Suprapubic skin (tissue), 4 donors: ENCODE measurements around the gene LEKR1.

Source experiments
- POLR2A ChIP-seq, 2 donors: fragments of 450-650 bp; IDR thresholded peaks; one replicate each; pipeline ENCODE4 v1.6.1; 2017; ENCODE audit warnings: antibody characterized with exemption in 2 of 2, mild to moderate bottlenecking in 2 of 2, moderate library complexity in 2 of 2
- POLR2AphosphoS5 ChIP-seq, 3 donors: sonication (generic); formaldehyde crosslinking; IDR thresholded peaks; one replicate each; pipeline ENCODE4 v1.6.1; 2017; ENCODE audit warnings: antibody characterized with exemption in 3 of 3
- TF ChIP-seq, protein P1 (sequence below), 2 donors: fragments of 200-600 bp in 1 of 2; fragments of 450-650 bp in 1 of 2; sonication (generic) in 1 of 2; IDR thresholded peaks; one replicate each; pipeline ENCODE4 v1.5.1; 2016 to 2019; ENCODE audit warnings: antibody characterized with exemption in 2 of 2, mild to moderate bottlenecking in 1 of 2, moderate library complexity in 1 of 2

DNA sequence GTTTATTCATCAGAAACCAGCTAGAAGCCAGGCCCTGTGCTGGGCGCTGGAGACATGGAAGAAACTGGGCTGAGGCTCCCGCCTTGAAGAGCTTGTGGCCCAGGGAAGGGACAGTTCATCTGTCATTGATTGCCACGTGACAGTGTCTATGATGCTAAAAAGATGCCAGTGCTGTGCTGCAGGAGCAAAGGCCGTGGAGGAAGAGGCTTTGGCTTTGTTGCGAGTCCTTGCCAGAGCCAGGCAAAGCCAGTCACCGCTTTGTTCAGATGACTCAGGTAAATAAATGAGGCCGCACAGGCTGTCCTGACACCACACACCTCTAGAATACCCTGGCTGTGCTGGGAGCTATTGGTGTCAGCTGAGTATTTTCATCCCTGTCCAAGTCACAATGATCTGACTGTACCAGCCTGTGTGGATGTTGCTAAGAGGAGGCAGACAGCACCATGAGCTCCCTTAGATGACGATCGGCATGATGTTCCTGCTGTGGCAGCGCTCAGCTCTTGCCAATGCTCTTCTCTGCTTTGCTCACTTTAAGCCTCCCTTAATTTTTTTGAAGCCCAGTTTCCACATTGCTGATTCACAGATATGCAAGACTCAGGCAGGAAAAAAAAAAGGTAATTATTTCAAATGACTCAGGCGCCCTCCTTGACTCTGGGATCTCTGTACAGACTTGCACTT, 256.3 kb downstream of the LEKR1 start:
- TF ChIP-seq POLR2A (IDR thresholded peaks at IDR 0.05) (no peak), POLR2AphosphoS5 (IDR thresholded peaks at IDR 0.05) (no peak)
- TF ChIP-seq, protein P1, sequence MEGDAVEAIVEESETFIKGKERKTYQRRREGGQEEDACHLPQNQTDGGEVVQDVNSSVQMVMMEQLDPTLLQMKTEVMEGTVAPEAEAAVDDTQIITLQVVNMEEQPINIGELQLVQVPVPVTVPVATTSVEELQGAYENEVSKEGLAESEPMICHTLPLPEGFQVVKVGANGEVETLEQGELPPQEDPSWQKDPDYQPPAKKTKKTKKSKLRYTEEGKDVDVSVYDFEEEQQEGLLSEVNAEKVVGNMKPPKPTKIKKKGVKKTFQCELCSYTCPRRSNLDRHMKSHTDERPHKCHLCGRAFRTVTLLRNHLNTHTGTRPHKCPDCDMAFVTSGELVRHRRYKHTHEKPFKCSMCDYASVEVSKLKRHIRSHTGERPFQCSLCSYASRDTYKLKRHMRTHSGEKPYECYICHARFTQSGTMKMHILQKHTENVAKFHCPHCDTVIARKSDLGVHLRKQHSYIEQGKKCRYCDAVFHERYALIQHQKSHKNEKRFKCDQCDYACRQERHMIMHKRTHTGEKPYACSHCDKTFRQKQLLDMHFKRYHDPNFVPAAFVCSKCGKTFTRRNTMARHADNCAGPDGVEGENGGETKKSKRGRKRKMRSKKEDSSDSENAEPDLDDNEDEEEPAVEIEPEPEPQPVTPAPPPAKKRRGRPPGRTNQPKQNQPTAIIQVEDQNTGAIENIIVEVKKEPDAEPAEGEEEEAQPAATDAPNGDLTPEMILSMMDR (IDR thresholded peaks at IDR 0.05) = no peak
